Measurements from ENCODE around the gene FOXC1.

- TF ChIP-seq POLR2A (IDR thresholded peaks at IDR 0.05; ENCODE audit: borderline replicate concordance, extremely low read depth, insufficient read depth, insufficient read length) (no peak), EZH2 (IDR thresholded peaks at IDR 0.05) (no peak), TCF7L2 (IDR thresholded peaks at IDR 0.05; ENCODE audit: borderline replicate concordance, extremely low read depth, insufficient read depth, insufficient read length) (no peak), CEBPB (IDR thresholded peaks at IDR 0.05; ENCODE audit: low read depth) (no peak), SRF (IDR thresholded peaks at IDR 0.05; ENCODE audit: low read depth) (no peak), ZNF274 (IDR thresholded peaks at IDR 0.05; ENCODE audit: low read depth, low read length) (no peak), EZH2phosphoT487 (IDR thresholded peaks at IDR 0.05; ENCODE audit: borderline replicate concordance) (no peak)
- TF ChIP-seq, protein P1, sequence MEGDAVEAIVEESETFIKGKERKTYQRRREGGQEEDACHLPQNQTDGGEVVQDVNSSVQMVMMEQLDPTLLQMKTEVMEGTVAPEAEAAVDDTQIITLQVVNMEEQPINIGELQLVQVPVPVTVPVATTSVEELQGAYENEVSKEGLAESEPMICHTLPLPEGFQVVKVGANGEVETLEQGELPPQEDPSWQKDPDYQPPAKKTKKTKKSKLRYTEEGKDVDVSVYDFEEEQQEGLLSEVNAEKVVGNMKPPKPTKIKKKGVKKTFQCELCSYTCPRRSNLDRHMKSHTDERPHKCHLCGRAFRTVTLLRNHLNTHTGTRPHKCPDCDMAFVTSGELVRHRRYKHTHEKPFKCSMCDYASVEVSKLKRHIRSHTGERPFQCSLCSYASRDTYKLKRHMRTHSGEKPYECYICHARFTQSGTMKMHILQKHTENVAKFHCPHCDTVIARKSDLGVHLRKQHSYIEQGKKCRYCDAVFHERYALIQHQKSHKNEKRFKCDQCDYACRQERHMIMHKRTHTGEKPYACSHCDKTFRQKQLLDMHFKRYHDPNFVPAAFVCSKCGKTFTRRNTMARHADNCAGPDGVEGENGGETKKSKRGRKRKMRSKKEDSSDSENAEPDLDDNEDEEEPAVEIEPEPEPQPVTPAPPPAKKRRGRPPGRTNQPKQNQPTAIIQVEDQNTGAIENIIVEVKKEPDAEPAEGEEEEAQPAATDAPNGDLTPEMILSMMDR (IDR thresholded peaks at IDR 0.05 in 2 of 3, conservative IDR thresholded peaks at IDR 0.05 in 1 of 3; ENCODE audit: borderline replicate concordance in 1 of 3, insufficient read depth in 1 of 3, low read depth in 2 of 3, low read length in 2 of 3), result no peak
Measured at GRCh38 chr6:1577896-1578745, 31.6 kb upstream of the FOXC1 start.

All from HCT116 (cell line).